ENCODE measurements around the gene RGS13. TPM values are rescaled to one million over a fixed set of nuclear protein-coding genes. Genes with fewer than 3 reads are reported as not detected.
"Not testable (repeated sequence)": the region's sequence is repeated elsewhere in the genome, so short reads cannot be mapped to it uniquely, and the experiment has no call there.

Gene RGS13
- total RNA-seq, 2 donors from 2014 or later = 0.31 to 1.2 TPM

DNA sequence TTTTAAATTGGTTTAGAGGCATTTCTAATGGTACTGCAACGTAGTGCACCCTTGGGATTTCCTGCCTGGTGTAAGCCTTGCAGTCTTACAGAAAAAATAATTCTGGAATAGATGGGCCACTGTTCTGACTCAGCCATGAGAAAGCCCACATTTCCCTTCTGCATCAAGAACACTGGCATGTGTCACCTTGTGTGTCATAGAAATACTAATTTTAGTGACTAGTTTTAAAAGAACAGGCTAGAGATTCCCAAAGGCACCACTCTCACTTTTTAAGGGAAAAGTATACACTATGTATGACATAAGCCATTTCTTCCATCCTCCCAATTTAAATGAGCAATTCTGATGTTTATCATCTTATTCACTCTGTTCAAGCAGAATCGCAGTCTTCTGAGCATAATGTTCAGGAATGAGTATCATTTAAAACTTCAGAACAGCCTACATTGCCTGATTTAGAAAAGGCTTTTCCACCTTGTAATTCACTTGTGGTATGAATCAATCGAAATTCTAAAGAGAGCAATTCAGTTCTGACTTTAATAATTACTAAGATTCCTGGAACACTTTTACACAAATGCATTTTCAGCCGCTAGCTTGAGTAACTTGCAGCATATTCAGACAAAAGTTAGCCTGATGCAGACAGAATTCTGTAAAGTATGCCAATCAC lies 18.8 kb downstream of the RGS13 start:
- no peak for DNase-seq
- intact Hi-C loops (cut with DNase I, micrococcal nuclease) = no loop called here
- no peak for ATAC-seq

DNA sequence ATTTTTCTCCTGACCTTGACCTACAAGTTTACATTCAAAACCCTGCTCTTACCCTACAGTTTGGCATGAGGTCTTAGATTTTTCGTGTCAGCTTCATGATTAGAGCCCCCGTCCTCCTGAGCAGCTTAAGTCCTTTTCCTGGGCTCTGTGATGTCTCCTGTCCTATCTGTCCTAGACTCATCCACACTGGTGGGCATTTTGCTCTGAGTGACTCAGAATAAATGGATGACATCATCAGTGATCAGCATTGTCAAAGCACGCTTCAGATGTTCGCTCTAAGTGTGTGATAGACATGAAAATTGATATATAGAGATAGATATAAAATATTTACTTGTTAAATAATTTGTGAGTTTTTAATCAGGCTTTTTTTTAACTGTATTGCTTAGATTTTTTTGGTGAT lies 21.8 kb downstream of the RGS13 start:
- intact Hi-C loops (cut with DNase I, micrococcal nuclease) = no loop called here
- ATAC-seq = no peak
- no peak for DNase-seq

GRCh38 chr1:192658255-192658654 lies 22.3 kb downstream of the RGS13 start:
- intact Hi-C loops (cut with DNase I, micrococcal nuclease) = no loop called here

DNA sequence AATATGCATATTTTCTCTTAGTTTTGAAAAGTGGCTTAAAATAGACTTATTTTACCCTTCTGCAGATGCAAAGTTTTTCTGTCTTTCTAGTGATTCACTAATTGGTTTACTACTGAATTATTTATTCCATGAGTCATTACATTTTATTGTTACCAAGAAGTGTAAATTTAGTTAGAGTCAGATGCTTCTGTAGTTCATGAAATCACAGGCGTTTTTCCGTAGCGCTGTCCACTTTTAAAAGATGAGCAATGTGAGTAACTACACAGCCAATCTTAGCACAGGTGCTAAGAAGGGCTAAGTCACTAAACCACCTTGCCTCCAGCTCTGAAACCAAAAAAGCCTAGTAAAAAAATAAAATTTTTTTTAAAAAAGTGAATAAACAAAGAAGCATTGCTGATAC lies 24.7 kb downstream of the RGS13 start:
- intact Hi-C loops (cut with DNase I, micrococcal nuclease) = no loop called here
- DNase-seq (no peak), ATAC-seq (no peak)

More at GRCh38 chr1:192658255-192658654, 22.3 kb downstream of the RGS13 start:
- DNase-seq (no peak), ATAC-seq (no peak)

DNA sequence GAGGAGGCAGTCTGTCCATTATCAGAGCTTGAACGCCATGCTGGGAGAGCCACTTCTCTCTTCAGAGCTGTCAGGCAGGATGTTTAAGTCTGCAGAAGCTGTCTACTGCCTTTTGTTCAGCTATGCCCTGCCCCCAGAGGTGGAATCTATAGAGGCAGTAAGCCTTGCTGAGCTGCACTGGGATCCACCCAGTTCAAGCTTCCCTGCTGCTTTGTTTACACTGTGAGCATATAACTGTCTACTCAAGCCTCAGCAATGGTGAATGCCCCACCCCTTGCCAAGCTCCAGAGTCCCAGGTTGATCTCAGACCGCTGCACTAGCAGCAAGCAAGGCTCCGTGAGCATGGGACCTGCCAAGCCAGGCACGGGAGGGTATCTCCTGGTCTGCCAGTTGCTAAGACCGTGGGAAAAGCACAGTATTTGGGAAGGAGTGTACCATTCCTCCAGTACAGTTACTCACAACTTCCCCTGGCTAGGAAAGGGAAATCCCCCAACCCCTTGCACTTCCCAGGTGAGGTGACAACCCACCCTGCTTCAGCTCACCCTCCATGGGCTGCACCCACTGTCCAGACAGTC lies 32.5 kb downstream of the RGS13 start:
- ATAC-seq = peak; percentile 65

DNA sequence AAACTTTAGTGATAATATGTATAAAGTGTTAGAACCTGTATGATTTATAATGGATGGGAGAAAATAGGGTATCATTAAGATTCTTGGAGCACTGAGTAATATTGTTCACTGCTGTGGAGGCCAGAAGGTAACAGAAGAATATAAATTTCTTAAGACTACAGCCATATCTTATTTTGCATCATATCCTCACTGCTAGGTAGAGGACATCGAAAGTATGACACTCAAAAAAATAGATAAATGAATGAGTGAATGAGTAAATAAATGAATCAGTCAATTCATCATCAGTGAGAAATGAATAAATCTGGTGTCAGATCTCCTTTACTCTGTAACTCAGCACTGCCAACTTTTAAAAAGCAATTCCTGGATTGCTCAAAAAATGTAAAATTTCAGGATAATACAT lies 33.2 kb downstream of the RGS13 start:
- no peak for ATAC-seq

More for the DNA sequence above, 32.5 kb downstream of the RGS13 start:
- peak; percentile 21 to 28 for DNase-seq
- intact Hi-C loops (cut with DNase I, micrococcal nuclease) = no loop called here

GRCh38 chr1:192675716-192676115 lies 39.8 kb downstream of the RGS13 start:
- ATAC-seq (no peak), DNase-seq (no peak)
- intact Hi-C loops (cut with DNase I, micrococcal nuclease) = no loop called here

More for the DNA sequence above, 33.2 kb downstream of the RGS13 start:
- intact Hi-C loops (cut with DNase I, micrococcal nuclease) = no loop called here
- no peak for DNase-seq

DNA sequence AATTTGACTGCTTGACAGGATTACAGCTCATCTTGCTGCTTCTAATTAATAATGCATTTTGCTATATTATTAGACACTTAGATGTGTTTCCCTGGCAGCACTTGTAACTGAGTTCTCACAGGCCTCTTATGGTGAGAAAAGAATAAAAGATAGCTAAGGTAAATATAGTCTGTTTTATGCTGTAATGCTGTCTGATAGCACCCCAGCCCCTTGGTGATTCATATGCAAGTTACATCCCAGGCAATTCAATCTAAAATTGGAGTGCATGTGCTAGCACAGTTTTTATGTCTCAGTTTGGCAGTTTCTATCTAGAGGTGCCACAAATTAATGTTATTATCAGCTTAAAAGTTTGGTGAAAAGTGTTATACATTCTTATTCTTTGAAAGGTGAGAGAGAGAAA lies 42.2 kb downstream of the RGS13 start:
- no peak for DNase-seq
- intact Hi-C loops (cut with DNase I, micrococcal nuclease) = no loop called here
- ATAC-seq = no peak

DNA sequence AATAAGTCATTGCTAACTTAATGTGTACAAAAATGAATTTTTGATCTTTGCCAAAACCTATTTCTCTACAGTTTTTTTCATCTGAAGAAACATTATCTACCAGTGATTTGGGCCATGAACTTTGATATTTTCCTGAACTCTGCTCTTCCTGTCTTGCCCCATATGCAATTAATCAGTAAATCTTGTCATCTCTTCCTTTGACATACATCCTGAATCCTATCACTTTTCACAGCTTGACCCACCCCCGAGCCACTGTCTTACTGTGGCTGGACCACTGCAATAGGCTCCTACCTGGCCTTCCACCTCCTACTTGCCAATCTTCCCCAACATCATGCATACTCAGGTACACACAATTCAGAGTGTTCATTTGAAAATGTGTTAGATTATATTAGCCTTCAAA lies 46.4 kb downstream of the RGS13 start:
- DNase-seq (no peak), ATAC-seq (no peak)
- intact Hi-C loops (cut with DNase I, micrococcal nuclease) = no loop called here

- DNase-seq; intact Hi-C loops (cut with DNase I, micrococcal nuclease); ATAC-seq: not testable (repeated sequence)
These were observed 47.1 kb downstream of the RGS13 start for GRCh38 chr1:192683081-192683480.

- DNase-seq (no peak), ATAC-seq (no peak)
- intact Hi-C loops (cut with DNase I, micrococcal nuclease) = no loop called here
These were observed 53.5 kb downstream of the RGS13 start for GRCh38 chr1:192689459-192689858.

DNA sequence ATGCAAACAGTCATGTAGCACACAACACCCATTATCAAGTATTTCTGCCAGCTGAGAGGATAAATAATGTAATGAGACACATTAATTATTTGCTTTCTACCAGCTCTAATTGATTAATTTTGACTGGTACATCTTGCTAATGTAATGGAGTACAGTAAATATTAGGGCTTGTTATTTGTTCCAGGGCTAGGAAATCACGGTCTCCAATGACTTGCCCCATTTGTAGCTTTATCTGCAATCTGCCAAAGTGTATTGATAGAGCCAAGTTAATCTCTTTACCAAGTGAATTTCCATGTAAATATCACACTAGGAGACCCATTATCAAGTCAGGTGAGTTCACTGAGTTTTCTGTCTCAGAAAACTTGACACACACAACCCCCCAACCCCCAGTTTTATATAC lies 55.1 kb downstream of the RGS13 start:
- intact Hi-C loops (cut with DNase I, micrococcal nuclease) = no loop called here
- DNase-seq (no peak), ATAC-seq (no peak)

- DNase-seq (no peak), ATAC-seq (no peak)
- intact Hi-C loops (cut with DNase I, micrococcal nuclease) = no loop called here
These were observed 60.1 kb downstream of the RGS13 start for GRCh38 chr1:192696082-192696481.

DNA sequence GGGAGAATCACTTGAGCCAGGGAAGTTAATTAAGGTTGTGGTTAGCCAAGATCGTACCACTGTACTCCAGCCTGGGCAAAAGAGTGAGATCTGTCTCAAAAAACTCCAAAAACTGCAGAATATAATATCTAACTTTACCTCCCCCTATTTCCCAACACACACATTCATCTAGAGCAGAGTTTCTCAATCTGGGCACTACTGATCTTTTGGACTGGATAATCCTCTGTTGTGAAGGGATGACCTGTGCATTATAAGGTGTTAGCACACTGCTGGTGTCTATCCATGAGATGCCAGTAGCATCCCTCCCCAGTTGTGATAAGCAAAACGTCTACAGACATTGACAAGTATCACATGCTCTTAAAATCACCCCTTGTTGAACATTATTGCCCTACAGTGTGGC lies 61.8 kb downstream of the RGS13 start:
- intact Hi-C loops (cut with DNase I, micrococcal nuclease) = no loop called here
- no peak for ATAC-seq
- no peak for DNase-seq

DNA sequence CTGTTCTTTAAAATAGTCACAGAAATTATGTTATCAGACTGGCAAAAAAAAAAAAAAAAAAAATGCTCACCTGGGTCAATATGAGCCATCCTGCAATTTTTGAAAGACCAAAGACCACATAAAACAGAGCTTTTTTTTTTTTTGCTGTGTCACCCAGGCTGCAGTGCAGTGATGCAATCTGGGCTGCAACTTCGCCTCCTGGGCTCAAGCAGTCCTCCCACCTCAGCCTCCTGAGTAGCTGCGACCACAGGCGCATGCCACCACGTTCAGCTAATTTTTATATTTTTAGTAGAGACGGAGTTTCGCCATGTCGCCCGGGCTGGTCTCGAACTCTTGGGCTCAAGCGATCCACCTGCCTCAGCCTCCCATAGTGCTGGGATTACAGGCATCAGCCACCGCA lies 62.8 kb downstream of the RGS13 start:
- intact Hi-C loops (cut with DNase I, micrococcal nuclease) = no loop called here
- no peak for DNase-seq
- no peak for ATAC-seq

DNA sequence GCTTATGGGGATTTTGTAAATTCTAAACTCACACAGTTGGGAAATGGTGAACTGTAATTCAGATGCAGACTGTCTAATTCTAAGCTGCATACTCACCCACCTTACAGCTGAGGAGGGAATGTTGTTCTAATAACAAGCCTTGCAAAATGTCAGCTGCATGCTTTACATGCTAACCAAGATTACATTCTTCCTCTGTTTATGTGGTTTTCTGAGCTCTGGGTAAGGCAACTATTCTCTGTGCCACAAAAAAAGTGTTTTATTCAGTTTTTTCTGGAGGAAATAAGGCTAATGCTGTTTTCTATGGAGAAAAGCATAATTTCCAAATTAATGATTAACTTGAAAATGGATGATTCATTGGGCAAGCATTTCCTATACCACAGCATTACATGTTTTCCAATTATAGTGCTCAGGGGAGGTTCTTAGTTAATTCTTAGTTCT lies 64.9 kb downstream of the RGS13 start:
- no peak for ATAC-seq
- intact Hi-C loops (cut with DNase I, micrococcal nuclease) = no loop called here
- DNase-seq = no peak

DNA sequence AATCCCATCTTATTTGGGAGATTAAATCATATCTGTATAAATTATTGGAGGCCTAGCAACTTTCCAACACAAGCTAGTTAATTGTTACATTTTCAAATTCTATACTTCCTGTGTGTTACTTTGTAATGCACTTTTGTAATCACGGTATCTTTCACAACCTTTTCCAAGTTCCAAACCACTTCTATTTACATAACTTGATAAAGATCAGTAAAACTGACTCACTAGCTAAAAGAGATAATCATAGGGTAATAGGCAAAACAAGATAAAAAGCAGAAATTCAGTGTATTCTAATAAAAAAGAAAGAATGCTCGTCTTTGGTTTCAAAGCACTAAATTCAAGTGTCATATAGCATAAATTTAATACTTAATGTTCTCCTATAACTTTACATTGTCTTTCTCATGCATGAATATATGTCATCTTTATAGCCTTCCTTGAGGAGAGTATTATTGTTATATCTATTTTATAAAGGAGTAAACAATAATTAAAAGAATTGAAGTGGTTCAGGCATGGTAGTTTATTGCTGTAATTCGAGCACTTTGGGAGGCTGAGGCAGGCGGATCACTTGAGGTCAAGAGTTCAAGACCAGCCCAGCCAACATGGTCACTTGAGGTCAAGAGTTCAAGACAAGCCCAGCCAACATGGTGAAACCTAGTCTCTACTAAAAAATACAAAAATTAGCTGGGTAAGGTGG lies 66.4 kb downstream of the RGS13 start:
- intact Hi-C loops (cut with DNase I, micrococcal nuclease) = no loop called here

DNA sequence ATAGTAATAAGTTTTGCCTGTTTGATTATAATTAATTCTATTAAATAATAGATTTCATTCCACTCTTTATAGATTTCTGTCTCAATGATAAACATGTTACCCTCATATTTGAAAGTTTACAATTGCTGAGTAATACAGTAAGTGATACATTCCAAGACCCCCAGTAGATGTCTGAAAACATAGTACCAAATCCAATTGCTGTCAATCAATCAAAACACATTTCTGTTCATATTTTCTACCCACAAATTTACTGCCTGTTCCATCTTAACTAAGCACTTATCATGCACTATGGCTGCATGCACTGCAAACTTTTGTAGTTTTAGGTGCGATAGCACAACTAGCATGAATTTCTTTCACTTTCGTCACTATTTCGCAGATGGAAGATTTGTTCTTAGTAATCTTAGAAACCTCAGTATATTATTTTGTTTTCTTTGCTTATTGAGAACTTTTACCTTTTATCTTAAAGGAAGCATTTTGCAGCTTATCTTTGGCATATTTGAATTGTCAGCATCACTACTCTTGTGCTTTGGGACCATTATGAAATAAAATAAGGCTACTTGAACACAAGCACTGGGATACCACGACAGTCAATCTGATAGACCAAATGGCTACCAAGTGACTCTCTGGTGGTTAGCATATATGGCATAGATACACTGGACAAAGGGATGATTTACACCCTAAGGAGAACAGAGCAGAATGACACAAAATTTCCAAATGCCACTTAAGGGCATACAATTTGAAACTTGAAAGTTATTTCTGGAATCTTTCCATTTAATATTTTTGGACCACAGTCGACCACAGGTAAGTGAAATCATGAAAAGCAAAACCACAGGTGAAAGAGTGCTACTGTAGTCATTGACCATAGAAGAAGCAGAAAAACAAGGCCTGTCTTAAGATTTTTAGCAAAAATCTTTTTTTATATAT lies 67.6 kb downstream of the RGS13 start:
- no peak for ATAC-seq

More for the DNA sequence above, 66.4 kb downstream of the RGS13 start:
- DNase-seq = no peak
- ATAC-seq = peak; percentile 22

GRCh38 chr1:192705510-192705909 lies 69.6 kb downstream of the RGS13 start:
- no peak for ATAC-seq
- intact Hi-C loops (cut with DNase I, micrococcal nuclease) = no loop called here

More for the DNA sequence above, 67.6 kb downstream of the RGS13 start:
- DNase-seq = no peak
- intact Hi-C loops (cut with DNase I, micrococcal nuclease) = no loop called here

More at GRCh38 chr1:192705510-192705909, 69.6 kb downstream of the RGS13 start:
- no peak for DNase-seq
